HG02759 (cell line): Measurements from ENCODE around the gene HMCN2.

ENCODE experiments used
- ATAC-seq: cut with Tn5 transposase; IDR thresholded peaks from one replicate; pipeline ENCODE4 v1.9.1; 2021; ENCODE audit warnings: mild to moderate bottlenecking, moderate library complexity; ENCODE audit not compliant: unreplicated experiment

HMCN2 gene

GRCh38 chr9:130461218-130461630 lies 195.7 kb downstream of the HMCN2 start:
- no peak for ATAC-seq

DNA sequence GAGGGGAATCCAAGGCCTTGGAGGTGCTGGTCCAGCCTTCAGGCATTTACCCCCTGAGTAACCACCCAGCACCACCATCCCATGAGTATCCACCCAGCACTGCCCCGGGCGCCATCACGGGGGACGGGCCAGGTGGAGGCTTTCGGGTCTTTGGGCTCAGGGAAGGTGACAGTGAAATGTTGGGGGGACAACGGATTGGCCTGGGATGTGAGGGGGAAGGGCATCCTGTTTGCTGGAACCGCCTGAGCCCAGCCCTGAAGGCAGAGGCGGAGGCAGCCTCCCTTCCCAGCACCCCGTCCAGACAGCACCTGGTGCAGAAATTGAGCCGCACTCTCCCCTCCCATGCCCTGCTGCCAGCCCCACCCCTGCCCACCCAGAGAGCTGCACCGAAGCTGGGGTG lies 196.2 kb downstream of the HMCN2 start:
- no peak for ATAC-seq

GRCh38 chr9:130462685-130463540 lies 197.4 kb downstream of the HMCN2 start:
- ATAC-seq, result no peak

DNA sequence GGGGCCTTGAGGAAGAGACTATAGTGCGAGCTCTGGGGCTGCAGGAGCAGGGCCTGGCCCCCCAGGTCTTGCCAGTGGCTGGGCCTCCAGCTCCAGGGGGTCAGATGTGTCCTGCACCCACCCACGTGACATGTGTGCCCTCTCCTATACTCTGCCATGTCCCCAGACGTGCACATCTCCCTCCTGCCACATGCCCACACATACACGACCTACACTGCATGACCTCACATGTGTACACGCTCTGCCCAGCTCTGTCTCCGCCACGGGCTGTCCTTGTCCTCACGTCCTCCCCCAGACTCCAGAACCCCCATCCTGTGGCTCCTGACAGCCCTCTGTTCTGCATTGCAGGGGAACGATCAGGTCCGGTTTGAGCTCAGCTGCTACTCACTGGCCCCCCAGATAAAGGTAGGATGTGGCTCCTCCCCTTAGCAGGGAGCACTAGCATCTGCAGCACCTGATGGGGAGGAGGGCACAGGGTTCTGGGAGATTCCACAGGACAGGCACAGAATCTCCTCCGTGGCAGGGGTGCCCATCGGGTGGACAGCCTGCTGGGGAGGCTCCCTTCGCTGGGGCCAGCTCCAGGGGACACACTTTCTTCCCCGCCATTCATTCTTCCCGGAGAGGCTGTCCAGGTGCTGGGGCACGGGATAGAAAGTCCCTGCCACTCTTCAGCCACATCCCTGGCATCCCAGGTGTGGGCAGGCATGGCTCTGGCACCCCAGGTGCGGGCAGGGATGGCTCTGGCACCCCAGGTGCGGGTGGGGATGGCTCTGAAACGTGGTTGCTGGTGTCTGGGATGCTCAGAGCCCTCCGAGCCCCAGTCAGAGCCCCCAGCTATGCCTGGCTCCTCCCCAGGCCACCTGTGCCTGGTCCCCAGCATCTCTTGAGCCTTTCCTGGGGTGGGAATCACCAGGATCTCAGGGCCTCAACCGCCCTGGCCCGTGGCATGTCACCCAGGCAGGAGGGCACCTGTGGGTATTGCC lies 198.5 kb downstream of the HMCN2 start:
- ATAC-seq, result no peak

GRCh38 chr9:130465383-130466096 lies 200.0 kb downstream of the HMCN2 start:
- no peak for ATAC-seq

DNA sequence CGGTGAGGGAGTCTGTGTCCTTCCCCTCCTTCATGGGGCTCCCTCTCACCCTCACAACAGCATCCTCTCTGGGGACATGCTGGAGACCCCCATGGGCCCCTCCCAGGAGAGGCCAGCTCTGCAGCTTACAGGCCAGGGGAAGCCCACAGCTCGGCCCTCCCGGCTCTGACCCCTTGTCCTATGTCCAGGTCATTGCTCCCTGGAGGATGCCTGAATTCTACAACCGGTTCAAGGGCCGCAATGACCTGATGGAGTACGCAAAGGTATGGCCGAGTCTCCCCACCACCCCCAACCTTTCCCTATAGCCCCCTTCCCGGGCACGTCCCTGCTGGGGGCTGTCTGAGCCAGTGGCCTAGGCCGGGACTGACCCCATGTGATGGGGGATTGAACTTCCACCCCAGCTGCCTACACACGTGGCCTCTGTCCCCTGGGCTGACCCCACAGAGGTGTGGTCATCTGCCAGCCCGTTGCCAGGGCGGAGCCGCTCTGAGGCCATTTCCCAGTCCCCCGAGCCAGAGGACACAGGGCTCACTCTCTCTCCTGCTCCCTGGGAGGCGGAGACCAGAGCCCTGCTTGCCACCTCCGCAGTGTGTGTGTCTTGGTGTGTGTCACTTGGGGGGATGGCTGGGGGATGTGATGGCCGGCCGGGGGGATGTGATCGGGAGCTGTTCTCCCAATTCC lies 201.1 kb downstream of the HMCN2 start:
- no peak for ATAC-seq

- ATAC-seq, result no peak
Measured at GRCh38 chr9:130467316-130467715, 201.8 kb downstream of the HMCN2 start.

DNA sequence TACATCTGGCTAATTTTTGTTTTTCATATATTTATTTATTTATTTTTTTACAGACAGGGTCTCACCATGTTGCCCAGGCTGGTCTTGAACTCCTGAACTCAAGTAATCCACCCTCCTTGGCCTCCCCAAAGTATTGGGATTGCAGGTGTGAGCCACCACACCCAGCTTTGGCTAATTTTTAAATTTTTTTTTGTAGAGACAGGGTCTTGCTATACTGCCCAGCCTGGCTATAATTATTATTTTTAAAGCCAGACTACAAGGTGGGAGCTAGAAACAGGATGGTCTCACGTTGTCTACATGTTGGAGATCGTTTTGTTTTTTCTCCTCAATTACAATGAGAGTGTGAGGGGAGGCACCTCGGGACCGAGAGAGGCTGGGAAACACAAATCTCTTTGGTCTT lies 203.0 kb downstream of the HMCN2 start:
- ATAC-seq, result no peak

DNA sequence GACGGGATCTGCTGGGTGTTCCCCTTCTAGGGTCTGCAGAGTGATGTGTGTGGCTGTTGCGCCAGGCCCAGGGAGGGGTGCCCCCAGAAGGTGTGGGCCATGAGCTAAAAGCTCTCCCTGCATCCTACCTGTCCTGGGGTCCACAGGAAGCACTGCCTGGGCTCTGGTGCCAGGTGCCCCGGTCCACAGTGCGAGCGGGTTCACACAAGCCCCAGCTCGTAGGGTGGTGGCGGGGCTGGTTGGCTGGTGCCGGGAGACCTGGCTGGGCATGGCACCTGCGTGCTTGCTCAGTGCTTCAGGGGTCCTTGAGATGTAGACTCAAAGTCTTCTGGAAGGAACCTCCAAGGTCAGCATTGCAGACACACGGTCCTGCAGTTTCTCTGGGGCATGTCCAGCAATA lies 204.7 kb downstream of the HMCN2 start:
- no peak for ATAC-seq

DNA sequence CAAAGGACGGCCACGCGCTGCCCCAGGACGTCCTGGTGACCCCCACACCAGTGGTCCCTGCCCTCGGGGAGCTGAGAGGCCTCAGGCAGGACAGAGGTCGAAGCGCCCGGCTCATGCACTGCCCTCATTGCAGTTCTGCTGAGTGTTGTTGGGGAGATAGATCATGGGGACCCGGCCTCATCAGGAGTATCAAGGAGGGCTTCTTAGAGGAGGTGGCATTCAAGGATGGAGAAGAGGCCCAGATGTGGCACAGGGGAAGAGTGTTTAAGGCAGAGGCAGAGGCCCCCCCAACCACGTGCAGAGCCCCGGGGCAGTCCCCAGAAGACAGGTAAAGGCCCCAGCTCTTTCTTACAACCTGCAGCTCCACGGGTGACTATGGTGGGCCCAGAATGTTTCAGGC lies 205.4 kb downstream of the HMCN2 start:
- no peak for ATAC-seq

- ATAC-seq, result no peak
Measured at GRCh38 chr9:130471411-130472183, 206.0 kb downstream of the HMCN2 start.

GRCh38 chr9:130472184-130472705 lies 206.7 kb downstream of the HMCN2 start:
- no peak for ATAC-seq

GRCh38 chr9:130473009-130473408 lies 207.4 kb downstream of the HMCN2 start:
- no peak for ATAC-seq

DNA sequence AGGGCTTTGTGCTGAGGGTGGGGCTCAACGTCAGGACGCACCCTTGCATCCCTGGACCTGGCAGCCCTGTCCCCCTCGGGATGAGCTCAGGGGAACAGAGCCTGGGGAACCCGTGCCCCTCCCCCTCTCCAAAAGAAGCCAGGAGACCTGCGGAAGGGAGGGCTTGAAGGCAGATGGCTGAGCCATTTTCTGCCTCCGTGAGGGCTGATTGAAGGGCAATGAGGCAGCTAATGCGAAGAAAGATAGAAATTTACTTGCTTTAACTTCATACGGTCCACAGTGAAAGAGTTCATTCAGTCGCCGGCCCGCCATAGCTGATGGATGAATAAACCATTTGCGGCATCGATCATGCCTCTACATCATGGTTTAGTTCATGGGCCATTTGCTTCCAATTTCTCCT lies 208.0 kb downstream of the HMCN2 start:
- no peak for ATAC-seq

DNA sequence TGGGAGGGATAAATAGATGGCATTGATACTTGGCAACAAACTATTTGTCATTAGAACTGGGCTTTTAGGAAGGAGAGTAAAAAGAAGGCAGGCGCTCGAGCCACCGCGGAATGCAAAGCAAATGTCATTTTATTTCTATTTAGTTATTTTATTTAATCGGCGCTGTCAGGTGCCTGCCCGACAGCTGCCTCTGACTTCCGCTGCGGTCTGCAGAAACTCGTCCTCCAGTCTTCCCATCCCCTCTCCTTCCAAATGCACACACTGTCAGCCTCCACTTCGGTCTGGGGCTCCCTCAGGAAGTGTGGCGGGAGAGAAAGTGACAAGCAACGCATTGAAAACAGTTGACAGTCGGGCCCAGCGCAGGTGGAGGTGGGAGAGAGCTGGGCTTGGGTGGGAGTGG lies 208.5 kb downstream of the HMCN2 start:
- ATAC-seq, result no peak

GRCh38 chr9:130476151-130476730 lies 210.7 kb downstream of the HMCN2 start:
- no peak for ATAC-seq

GRCh38 chr9:130477564-130477963 lies 212.0 kb downstream of the HMCN2 start:
- no peak for ATAC-seq

- no peak for ATAC-seq
Measured at GRCh38 chr9:130478152-130478551, 212.6 kb downstream of the HMCN2 start.
